ENCODE results near the gene ACTR3C.

Gene ACTR3C

DNA sequence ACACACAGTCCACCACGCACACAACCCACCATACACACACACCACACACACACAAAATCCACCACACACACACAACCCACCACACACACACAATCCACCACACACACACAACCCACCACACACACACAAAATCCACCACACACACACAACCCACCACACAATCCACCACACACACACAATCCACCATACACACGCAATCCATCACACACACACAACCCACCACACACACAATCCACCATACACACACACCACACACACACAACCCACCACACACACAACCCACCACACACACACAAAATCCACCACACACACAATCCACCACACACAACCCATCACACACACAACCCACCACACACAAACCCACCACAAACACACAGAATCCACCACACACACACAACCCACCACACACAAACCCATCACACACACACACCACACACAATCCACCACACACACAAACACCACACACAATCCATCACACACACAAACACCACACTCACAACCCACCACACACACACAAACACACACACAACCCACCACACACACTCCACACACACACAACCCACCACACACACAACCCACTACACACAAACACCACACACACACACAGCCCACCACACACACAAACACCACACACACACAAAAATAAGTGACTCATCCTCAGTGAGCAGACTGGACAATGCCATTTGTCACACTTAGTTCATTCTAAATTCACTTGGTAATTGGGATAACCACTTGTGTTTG is 36.4 kb upstream of the ACTR3C start:
- no peak for DNase-seq (ENCODE audit: low spot score)

DNA sequence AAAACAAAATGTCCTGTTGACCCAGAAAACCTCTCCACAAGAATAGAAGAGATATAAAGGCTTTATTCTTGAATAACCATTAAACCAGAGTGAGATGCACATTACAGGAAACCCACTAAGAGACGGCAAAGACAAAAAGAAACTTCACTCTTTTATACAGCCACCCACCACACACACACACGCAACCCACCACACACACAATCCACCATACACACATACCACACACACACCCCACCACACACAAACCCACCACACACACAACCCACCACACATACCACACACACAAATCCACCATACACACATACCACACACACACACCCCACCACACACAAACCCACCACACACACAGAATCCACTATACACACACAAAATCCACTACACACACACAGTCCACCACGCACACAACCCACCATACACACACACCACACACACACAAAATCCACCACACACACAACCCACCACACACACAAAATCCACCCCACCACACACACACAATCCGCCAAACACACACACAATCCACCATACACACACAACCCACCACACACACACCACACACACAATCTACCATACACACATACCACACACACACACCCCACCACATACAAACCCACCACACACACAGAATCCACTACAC is 35.8 kb upstream of the ACTR3C start:
- no peak for DNase-seq (ENCODE audit: low spot score)

DNA sequence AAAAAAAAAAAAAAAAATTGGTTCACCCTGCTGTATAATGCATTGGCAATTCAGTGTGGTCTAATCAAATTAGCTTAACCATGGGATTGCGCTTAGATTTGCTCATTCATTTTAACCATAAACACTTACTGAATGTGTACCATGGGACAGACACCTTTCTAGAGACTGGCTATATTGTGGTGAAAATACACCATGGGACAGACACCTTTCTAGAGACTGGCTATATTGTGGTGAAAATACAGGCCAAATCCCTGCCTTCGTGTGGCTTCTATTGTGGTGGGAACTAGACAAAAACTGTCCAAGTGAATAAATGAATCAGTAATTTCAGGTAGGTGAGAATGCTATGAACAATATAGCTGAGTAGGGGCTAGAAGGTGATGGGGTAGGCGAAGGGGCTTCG is 35.1 kb upstream of the ACTR3C start:
- no peak for DNase-seq (ENCODE audit: low spot score)

GRCh38 chr7:150357771-150358427 is 34.6 kb upstream of the ACTR3C start:
- DNase-seq (ENCODE audit: low spot score) = no peak

- DNase-seq (ENCODE audit: low spot score) = no peak
These were observed 33.9 kb upstream of the ACTR3C start for GRCh38 chr7:150357270-150357669.

DNA sequence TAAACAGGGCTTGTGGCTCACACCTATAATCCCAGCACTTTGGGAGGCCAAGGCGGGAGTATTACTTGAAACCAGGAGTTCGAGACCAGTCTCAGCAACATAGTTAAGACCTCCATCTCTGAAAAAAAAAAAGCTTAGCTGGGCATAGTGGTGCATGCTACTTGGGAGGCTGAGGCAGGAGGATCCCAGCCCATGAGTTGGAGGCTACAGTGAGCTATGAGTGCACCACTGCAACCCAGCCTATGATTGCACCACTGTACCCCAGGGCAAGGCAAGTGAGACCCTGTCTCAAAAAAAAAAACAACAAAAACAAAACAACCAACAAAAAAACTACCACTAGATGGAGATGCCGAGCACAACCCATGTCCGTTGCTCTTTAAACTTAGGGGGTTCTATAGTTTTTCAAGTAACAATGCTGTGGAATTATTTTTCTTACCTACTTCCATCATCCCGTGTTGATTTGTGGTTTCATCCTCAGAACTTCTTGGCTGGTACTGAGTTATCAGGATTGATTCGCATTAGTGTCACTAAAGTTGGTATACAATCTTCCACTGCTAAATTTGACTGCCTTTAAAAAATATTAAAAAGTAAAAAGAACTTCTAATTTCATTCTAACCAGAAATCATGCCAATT is 33.0 kb upstream of the ACTR3C start:
- peak; percentile 46 for DNase-seq (ENCODE audit: low spot score)

DNA sequence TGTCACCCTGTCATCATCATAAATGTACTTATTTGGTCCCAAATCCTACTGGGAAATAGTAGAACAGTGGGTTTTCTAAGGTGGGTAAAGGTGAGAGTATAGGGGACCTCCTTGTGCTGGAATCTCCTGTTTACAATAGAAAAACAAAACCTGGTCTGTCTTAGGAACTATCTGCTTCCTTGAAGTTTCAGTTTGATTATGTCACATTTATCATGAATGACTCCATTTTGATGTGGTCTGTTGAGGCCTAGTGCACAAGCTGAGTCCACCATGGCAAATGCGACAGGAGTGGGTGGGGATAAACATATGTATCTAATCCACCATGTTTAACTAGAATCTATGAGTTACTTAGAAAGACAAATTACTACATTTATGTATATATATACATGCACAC is 32.3 kb upstream of the ACTR3C start:
- DNase-seq (ENCODE audit: low spot score) = no peak

DNA sequence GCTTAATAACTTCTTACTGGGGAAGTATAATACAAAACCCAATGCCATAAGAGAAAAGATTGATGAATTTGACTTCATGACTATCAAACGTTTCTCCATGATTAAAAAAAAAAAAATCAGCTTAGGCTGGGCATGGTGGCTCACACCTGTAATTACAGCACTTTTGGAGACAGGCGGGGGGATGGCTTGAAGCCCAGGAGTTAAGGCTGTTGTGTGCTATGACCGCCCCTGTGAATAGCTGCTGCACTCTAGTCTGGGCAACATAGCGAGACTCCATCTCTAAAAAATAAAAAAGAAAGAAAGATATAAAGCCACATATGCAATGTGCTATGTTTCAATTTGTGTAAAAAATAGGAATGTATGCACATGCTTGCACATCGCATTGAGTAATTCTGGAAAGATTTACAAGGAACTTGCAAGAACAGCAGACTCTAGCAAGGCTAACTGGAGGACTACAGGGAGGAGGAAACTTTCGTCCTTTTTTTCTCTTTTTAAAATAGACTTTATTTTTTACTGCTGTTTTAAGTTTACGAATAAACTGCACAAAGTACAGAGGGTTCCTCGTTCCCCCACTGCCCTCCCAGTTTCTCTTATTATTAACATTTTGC is 28.3 kb upstream of the ACTR3C start:
- no peak for DNase-seq (ENCODE audit: low spot score)

GRCh38 chr7:150346922-150347321 is 23.6 kb upstream of the ACTR3C start:
- DNase-seq (ENCODE audit: low spot score) = no peak

DNA sequence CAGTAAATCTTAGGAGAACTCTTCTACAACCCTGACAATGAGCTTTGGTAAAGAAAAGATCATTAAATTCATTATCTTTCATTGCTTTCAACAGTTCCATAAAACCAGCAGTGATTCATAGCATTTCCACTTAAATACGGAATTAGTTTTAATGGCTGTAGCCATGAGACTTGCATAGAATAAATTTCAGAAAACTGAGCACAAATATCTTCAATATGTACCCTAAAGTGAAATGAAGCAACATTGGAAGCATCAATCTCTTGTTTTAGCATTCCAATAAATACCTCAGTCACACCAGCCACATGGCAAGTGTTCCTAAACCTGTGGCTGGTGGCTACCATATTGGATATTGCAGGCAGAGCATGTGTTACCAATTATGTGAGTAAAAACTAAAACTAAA is 21.7 kb upstream of the ACTR3C start:
- no peak for DNase-seq (ENCODE audit: low spot score)

GRCh38 chr7:150344299-150344698 is 21.0 kb upstream of the ACTR3C start:
- DNase-seq (ENCODE audit: low spot score) = no peak

- DNase-seq (ENCODE audit: low spot score) = no peak
These were observed 19.9 kb upstream of the ACTR3C start for GRCh38 chr7:150343225-150343624.

GRCh38 chr7:150342121-150342408 is 18.7 kb upstream of the ACTR3C start:
- DNase-seq (ENCODE audit: low spot score) = no peak

DNA sequence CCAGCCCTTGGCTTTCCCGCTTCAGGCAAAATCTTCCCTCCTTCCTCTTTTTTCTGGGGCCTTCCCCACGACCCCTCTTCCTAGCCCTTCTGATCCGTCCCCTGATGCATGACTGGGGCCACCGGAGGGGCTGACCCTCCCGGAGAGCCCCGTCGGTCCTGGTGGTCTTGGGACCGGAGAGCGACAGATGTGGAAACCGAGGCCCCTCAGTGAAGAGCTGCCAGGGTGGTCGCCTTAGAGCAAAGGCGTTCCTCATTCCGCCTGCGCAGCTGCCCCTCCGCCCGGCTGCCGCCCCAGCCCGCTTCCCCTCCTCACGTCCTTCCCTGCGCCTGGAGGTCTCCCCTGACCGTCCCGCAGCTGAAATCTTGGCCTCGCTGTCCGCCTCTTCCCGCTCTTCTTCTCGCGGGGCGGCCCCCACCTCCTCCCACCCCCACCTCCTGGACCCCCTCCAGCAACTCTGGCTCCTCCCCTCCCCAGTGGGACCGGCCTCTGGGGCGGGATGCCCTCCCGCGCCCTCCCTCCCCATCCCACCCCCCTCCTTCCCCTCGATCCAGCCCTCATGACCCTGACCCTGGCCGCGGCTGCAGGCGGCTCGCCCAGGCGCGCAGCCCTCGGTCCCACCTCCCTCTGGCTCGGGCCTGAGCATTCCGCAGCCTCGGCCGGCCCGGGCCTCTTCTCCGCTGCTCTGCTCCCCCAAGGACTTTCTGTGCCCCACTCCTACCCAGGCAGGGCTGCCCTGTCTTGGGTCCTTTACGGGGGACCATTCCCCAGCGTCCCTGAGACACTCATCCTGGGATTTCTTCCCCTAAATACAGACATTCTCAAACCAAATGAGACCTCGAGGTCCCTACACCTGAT is 18.1 kb upstream of the ACTR3C start, which contains the start of gene RARRES2:
TSS of gene RARRES2 (minus strand) at position 367 of the 858 bp plus-strand sequence. CDS start 1,020 bp downstream, outside the sequence.
- no peak for DNase-seq (ENCODE audit: low spot score)

GRCh38 chr7:150340875-150341262 is 17.5 kb upstream of the ACTR3C start:
- DNase-seq (ENCODE audit: low spot score) = no peak

DNA sequence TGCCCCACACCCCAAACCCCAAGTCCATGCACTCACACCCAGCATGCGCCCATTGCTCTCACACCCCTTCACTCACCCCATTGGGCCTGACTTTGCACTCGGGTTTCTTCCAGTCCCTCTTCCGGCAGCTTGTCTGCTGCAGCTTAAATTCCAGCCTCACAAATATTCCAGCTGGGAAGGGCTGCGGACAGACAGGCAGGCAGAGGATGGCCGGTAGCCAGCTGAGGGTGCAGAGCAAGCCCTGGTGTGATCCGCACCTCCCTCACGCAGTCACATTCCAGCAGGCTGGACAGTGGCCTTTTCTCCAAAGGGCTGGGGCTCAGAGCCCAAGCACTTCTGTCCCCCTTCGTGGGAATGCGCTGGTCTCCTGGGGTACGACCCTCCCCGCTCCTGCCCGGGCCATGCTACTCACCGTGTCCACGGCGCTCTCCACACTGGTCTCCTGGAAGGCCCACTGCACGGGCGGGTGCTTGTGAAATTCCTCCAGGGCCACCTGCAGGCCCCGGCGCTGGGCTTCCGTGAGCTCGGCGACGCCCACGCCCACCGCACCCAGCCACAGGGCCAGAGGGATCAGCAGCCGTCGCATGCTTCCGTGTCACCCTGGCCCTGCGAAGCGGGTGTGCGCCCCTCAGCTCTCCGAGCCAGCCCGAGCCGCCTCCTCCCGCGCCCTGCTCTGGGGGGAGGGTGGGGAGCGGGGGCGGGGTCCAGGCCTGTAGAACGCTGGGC is 16.8 kb upstream of the ACTR3C start:
- DNase-seq (ENCODE audit: low spot score) = peak; percentile 72

- DNase-seq (ENCODE audit: low spot score) = no peak
These were observed 16.1 kb upstream of the ACTR3C start for GRCh38 chr7:150339409-150339809.

DNA sequence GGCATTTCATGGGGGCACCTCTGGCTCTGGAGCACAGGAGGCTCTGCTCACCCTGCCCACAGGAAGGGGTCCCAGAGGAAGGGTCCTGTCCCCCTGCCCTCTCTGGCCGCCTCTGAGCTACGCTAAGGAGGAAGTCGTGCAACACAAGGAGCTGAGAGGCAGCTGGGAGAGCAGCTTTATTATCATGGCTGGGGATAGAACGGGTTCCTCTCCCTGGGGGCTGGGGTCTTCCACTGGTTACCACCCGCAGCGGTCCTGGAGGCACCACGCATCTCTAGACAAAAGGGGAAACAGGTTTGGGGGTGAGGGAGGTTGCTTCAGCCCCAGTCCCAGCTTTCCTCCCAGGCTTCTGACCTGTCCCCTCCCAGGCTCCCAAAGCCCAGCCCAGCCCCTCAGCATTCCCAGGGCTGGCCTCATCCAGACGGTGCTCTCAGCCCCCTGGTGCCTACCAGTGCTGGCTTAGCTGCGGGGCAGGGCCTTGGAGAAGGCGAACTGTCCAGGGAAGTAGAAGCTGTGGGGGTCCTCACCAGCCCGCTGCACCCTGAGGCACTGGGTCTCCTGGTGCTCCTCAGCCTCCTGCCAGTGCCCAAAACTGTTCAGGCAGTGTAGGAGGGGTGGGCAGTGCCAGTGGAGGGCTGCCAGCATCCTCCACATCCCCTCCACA is 15.0 kb upstream of the ACTR3C start:
- DNase-seq (ENCODE audit: low spot score) = no peak

DNA sequence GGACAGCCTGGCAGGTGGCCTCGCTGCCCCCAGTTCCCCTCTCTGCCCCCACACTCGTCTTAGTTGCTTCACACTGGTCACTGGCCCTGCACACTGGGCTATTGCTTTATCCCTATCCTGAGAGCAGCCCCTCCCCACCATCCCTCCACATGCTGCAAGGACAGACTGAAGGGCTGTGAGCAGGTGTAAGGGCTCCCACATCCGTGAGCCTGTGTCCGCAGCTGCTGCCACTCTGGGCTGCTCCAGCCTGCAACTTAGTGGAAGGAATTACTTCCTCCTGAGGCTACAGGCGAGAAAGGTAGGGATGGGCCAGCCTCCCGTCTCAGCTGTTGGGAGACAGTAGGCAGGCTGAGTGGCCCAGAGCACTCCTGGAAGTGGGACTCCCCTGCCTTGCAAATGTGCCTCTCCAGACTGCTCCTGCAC is 14.3 kb upstream of the ACTR3C start:
- DNase-seq (ENCODE audit: low spot score) = no peak

DNA sequence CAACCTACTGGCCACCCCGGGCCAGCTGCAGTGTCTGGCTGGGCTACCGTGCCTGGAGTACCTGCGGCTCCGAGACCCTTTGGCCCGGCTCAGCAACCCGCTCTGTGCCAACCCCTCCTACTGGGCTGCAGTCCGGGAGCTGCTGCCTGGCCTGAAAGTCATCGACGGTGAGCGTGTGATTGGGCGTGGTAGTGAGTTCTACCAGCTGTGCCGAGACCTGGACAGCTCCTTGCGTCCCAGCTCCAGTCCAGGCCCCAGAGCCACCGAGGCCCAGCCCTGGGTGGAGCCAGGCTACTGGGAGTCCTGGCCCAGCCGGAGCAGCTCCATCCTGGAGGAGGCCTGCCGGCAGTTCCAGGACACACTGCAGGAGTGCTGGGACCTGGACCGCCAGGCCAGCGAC is 13.8 kb upstream of the ACTR3C start:
- no peak for DNase-seq (ENCODE audit: low spot score)

All from SW480 (cell line).